GM12891 (cell line): ENCODE data around the gene MS4A8.

ENCODE experiments used
- POLR2A ChIP-seq: IDR thresholded peaks from 2 replicates; pipeline ENCODE4 v1.6.1; 2011; ENCODE audit warnings: low read depth, low read length, control low read depth
- POLR2AphosphoS5 ChIP-seq: IDR thresholded peaks from 2 replicates; pipeline ENCODE4 v1.6.1; 2011; ENCODE audit warnings: low read depth, low read length, control low read depth
- POU2F2 ChIP-seq: IDR thresholded peaks from 2 replicates; pipeline ENCODE4 v1.6.1; 2011; ENCODE audit warnings: low read depth, mild to moderate bottlenecking, control low read depth, low read length, moderate library complexity
- SPI1 ChIP-seq: IDR thresholded peaks from 2 replicates; pipeline ENCODE4 v1.6.1; 2011; ENCODE audit warnings: low read depth, low read length, control low read depth
- TAF1 ChIP-seq: IDR thresholded peaks from 2 replicates; pipeline ENCODE4 v1.6.1; 2011; ENCODE audit warnings: low read depth, low read length, control low read depth

- TF ChIP-seq TAF1 (no peak; the same call in 1 of the 2 replicates), POU2F2 (no peak), POLR2A (peak; percentile 59), POLR2AphosphoS5 (peak; percentile 42; the same call in 1 of the 2 replicates), SPI1 (no peak)
Measured at GRCh38 chr11:60764879-60765278, 65.5 kb downstream of the MS4A8 start.
